ENCODE results near the gene PPIL6.

DNA sequence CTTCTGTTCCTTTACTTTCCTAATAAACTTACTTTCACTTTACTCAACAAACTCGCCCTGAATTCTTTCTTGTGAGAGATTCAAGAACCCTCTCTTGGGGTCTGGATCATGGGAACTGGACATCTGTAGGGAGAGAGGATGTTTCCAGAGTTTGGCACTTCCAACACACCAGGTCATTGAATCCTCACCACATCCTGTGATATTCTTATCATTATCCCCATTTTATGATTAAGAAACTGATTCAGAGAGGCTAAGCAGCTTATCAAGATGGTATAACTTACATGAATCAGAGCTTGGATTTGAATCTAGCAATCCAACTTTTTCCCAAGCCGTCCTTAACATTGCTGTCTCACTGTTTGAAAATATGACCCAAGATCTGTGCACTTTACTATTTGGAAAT is 15.5 kb downstream of the PPIL6 start:
- TF ChIP-seq POLR2A (IDR thresholded peaks at IDR 0.05) (no peak), CTCF (IDR thresholded peaks at IDR 0.05) (no peak), EP300 (IDR thresholded peaks at IDR 0.05) (no peak)

All from tibial nerve (tissue), 4 donors.